HG03103 (cell line): ENCODE data around the gene PRSS56.

Experiments
- ATAC-seq: cut with Tn5 transposase; IDR thresholded peaks from one replicate; pipeline ENCODE4 v1.9.1; 2021; ENCODE audit warnings: low read depth; ENCODE audit not compliant: unreplicated experiment

The PRSS56 gene

GRCh38 chr2:232485757-232486557, 34.2 kb upstream of the PRSS56 start:
- no peak for ATAC-seq

- ATAC-seq, result no peak
Observed at GRCh38 chr2:232486558-232487384, 33.4 kb upstream of the PRSS56 start.

- ATAC-seq, result no peak
Observed at GRCh38 chr2:232487385-232488096, 32.6 kb upstream of the PRSS56 start, which contains the start of gene ECEL1. TSS of gene ECEL1 (minus strand) at chr2:232487834. CDS start at chr2:232486653, 1,181 bp downstream.

- ATAC-seq, result no peak
Observed at GRCh38 chr2:232488097-232488711, 32.0 kb upstream of the PRSS56 start.

- no peak for ATAC-seq
Observed at GRCh38 chr2:232488721-232489300, 31.4 kb upstream of the PRSS56 start.

GRCh38 chr2:232489516-232490220, 30.5 kb upstream of the PRSS56 start:
- ATAC-seq, result no peak

GRCh38 chr2:232490221-232491138, 29.7 kb upstream of the PRSS56 start:
- no peak for ATAC-seq

GRCh38 chr2:232491139-232491780, 28.9 kb upstream of the PRSS56 start:
- ATAC-seq, result no peak

GRCh38 chr2:232492236-232492848, 27.8 kb upstream of the PRSS56 start:
- no peak for ATAC-seq

- ATAC-seq, result no peak
Observed at GRCh38 chr2:232492963-232493700, 27.1 kb upstream of the PRSS56 start.

GRCh38 chr2:232493701-232494474, 26.3 kb upstream of the PRSS56 start:
- no peak for ATAC-seq

GRCh38 chr2:232494542-232494941, 25.6 kb upstream of the PRSS56 start:
- no peak for ATAC-seq

GRCh38 chr2:232495292-232495691, 24.9 kb upstream of the PRSS56 start:
- no peak for ATAC-seq

GRCh38 chr2:232496501-232497270, 23.5 kb upstream of the PRSS56 start:
- ATAC-seq, result no peak

GRCh38 chr2:232497348-232497747, 22.8 kb upstream of the PRSS56 start:
- ATAC-seq, result no peak
